NCI-H1417 treated with DMSO at 0.1 percent for 48 hours (cell line): ENCODE data around the gene JCAD.
A peak's percentile ranks its signal among the peaks of the same experiment; 100 is the strongest.
"Not testable (repeated sequence)": the region's sequence is repeated elsewhere in the genome, so short reads cannot be mapped to it uniquely, and the experiment has no call there.

Experiments used
- DNase-seq: peaks from one replicate; lab custom pipeline; 2025; lab: John Stamatoyannopoulos, UW

Gene JCAD

GRCh38 chr10:30026578-30026977 lies 32.8 kb downstream of the JCAD start:
- no peak for DNase-seq

- no peak for DNase-seq
Measured at GRCh38 chr10:30026080-30026479, 33.3 kb downstream of the JCAD start.

DNA sequence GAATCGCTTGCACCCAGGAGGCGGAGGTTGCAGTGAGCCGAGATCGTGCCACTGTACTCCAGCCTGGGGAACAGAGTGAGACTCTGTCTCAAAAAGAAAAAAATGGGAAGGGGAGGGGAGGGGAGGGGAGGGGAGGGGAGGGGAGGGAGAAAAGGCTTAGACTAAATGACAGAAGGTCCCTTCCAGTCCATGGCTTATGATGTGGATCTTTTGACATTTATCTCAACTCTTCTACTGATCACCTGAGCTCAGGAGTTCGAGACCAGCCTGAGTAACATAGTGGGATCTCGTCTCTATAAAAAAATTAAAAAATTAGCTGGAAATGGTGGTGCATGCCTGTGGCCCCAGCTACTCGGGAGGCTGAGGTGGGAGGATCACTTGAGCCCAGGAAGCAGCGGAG lies 34.0 kb downstream of the JCAD start:
- not testable (repeated sequence) for DNase-seq

- no peak for DNase-seq
Measured at GRCh38 chr10:30022590-30022989, 36.8 kb downstream of the JCAD start.

- no peak for DNase-seq
Measured at GRCh38 chr10:30019468-30019867, 39.9 kb downstream of the JCAD start.

- no peak for DNase-seq
Measured at GRCh38 chr10:30018496-30018895, 40.9 kb downstream of the JCAD start.

- DNase-seq: no peak
Measured at GRCh38 chr10:30017966-30018365, 41.4 kb downstream of the JCAD start.

DNA sequence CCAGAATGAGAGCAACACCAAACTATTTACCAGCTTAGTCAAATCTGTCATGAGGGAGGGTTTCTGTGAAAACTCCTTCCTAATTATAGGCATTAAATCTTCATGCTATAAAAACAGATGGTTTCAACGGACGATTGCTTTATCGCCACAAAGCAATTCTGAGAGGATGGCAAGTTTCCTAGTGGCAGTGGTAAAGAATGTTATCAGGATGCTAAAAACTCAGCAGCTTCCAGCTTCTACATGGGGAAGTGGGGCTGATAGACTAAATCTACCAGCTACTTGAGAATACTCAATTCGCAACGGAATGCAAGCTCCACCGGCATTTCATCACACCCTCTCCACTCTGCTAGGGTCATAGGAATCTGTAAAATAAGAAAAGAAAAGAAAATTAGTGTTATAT lies 41.8 kb downstream of the JCAD start:
- no peak for DNase-seq

- no peak for DNase-seq
Measured at GRCh38 chr10:30014511-30014910, 44.9 kb downstream of the JCAD start.

GRCh38 chr10:30013757-30014156 lies 45.6 kb downstream of the JCAD start:
- DNase-seq: no peak

GRCh38 chr10:30011956-30012647 lies 47.3 kb downstream of the JCAD start:
- DNase-seq: no peak

- DNase-seq: no peak
Measured at GRCh38 chr10:30011396-30011795, 48.0 kb downstream of the JCAD start.

GRCh38 chr10:30007406-30007805 lies 52.0 kb downstream of the JCAD start:
- DNase-seq: no peak

- DNase-seq: no peak
Measured at GRCh38 chr10:30006410-30006809, 53.0 kb downstream of the JCAD start.

DNA sequence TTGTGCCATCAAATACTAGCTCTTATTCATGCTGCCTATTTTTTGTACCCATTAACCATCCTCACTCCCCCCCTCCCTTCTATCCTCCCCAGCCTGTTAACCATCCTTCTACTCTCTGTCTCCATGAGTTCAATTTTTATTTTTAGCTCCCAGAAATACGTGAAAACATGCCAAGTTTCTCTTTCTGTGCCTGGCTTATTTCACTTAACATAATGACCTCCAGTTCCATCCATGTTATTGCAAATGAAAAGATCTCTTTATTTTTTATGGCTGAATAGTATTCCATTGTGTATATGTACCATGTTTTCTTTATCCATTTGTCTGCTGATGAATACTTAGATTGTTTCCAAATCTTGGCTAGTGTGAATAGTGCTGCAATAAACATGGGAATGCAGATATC lies 54.3 kb downstream of the JCAD start:
- not testable (repeated sequence) for DNase-seq

DNA sequence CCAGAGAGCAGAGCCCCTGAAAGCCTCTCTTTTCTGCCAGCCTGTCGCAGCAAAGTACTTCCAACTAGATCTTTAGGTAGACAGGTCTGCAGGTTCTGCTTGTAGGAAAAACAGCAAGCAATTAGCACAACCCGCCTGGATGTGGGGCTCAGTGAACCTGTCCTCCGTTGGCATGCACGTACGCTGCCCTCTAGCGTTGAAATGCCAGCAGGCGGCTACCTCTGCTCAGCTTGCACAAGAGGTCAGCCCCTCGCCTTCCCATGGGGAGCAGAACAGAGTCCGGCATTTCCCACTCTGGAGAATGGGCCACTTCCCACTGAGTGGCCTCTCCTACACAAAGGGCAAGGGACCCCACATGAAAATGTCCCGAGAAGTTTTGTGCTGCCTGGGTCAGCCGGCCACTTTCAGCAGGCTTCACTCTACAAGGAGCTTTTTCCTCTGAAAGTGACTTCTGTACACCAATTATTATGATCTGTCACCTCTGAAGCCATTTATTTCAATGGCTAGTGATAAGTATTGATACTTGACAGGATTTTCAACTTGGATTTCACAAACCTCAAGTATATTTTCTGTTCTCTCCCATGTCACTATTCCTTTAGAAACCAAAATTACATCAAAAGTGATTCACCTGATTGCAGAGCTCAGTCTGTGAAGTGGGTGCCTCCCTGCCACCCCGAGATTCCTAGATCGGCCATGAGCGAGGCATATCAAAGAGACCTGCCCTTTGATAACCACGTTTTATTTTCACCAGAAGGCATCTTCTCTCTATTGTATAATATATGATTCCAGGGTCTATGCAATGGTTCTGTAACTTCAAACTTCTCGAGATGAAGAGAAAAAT lies 56.7 kb downstream of the JCAD start:
- no peak for DNase-seq

GRCh38 chr10:30000802-30001571 lies 58.4 kb downstream of the JCAD start:
- DNase-seq: no peak

DNA sequence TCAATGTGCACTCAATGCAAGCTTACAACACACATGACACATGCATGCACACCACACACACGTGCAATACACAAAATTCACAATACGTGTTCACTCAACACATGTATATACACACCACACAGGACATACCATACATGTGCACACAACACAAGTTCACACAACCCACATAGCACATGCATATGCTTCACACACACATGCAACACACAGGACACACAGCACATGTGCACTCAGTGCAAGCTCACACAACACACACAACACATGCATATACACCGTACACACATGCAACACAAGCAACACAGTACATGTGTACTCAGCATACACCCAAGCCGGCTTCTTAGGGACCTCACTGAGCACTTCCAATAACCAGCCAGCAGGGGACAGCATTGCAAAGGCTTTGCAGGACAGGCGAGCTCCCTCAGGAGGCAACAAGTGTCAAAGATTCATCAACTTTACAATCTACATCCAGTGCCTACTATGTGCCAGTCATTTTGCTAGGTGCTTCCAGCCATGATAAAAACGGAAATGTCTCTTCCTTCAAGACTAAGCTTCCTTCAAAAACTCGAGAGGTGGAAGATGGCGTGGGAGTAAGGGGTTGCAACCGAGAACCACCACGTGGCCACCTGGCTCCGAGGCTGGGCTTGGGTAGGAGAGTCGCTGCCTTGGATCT lies 61.1 kb downstream of the JCAD start:
- DNase-seq: peak; percentile 9

GRCh38 chr10:29994811-29995210 lies 64.6 kb downstream of the JCAD start:
- DNase-seq: no peak

- DNase-seq: no peak
Measured at GRCh38 chr10:29993319-29993915, 66.0 kb downstream of the JCAD start.

DNA sequence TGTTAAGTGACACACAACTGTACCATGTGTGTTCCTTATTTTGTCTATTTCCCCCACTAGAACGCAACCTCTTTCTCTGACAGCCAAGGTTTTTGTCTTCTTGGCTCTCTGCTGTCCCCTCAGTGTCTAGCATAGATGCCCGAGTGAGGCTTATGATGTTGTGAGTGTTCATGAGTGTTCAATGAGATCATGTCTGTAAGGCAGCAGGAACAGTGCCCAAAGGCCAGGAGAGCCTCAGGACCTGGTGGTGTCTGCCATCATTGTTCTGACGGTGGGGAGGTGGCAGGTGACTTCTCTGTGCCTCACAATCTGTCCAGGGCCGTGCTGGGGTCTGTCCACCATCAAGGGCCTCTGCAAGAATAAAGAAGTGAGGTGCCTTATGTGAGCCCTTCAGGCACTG lies 66.5 kb downstream of the JCAD start:
- no peak for DNase-seq

DNA sequence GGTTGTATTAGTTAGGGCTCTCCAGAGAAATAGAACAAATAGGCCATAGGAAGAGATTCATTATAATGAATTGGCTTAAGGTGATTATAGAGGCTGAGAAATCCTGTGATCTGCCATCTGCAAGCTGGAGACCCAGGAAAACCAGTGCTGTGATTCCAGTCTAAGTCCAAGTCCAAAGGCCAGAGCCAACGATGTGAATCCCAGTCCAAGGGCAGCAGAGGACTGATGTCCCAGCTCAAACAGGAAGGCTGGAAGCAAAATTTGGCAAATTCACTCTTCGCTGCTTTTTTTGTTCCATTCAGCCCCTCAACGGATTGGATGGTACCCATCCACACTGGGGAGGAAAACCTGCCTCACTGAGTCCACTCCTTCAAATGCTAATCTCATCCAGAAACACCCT lies 68.0 kb downstream of the JCAD start:
- DNase-seq: no peak
